Hepatocyte (in vitro differentiated cells): Measurements from ENCODE around the gene KCNQ2.

Experiments
- CTCF ChIP-seq: fragments of 200-600 bp; sonication (generic); IDR thresholded peaks from 2 replicates; pipeline ENCODE4 v1.5.1; 2016; ENCODE audit warnings: antibody characterized with exemption, mild to moderate bottlenecking; ENCODE audit not compliant: poor library complexity
- EZH2 ChIP-seq: fragments of 200-600 bp; sonication (generic); IDR thresholded peaks from 2 replicates; pipeline ENCODE4 v1.6.1; 2016; ENCODE audit warnings: antibody characterized with exemption, mild to moderate bottlenecking, borderline replicate concordance
- EZH2phosphoT487 ChIP-seq: fragments of 200-600 bp; sonication (generic); IDR thresholded peaks from one replicate; pipeline ENCODE4 v1.6.1; 2018; ENCODE audit warnings: antibody characterized with exemption, mild to moderate bottlenecking, low read depth, moderate library complexity; ENCODE audit not compliant: unreplicated experiment, severe bottlenecking

- no peak for TF ChIP-seq CTCF
- TF ChIP-seq EZH2 = no peak
- TF ChIP-seq EZH2phosphoT487 = no peak
Observed at GRCh38 chr20:63444548-63444947, 27.9 kb downstream of the KCNQ2 start.
